Measurements from ENCODE around the gene SLC5A9. TPM values are rescaled to one million over a fixed set of nuclear protein-coding genes. Genes with fewer than 3 reads are reported as not detected.

The SLC5A9 gene
- total and polyA plus RNA-seq, 2 of the 4 experiments (the other 2 are of a cell fraction): not detected

DNA sequence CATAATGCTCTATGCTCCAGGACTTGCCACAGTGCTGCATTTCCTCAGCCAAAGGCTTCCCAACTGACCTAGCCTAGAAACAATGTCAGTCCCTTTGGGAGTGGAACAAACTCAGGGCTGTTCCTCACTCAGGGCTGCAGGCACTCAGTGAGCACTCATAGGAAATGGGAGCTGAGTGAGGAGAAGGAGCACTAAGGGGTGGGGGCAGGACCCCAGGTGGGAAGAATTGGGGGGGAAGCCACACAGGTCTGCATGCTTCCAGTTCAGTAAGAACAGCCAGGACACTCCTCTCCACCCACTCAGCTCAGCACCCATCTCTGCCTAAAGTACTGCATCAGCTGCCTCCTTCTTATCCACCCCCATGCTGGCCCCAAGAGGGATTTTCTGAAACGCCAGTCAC, 7.3 kb upstream of the SLC5A9 start:
- CTCF ChIA-PET: interaction anchor here (1.1 kb wide), 1 partner anchor 9 kb away, joined by 4 read pairs; no protein-coding TSS in a partner anchor
- H3K9ac ChIP-seq (ENCODE audit: low read depth, low read length): no peak overlapping the region
- no peaks in the 10 kb centered on the region for H3K27me3 ChIP-seq (ENCODE audit: control insufficient read depth, insufficient read depth, low read length)
- H4K91ac ChIP-seq (ENCODE audit: insufficient read depth, low read depth, low read length): no peak overlapping the region
- H3K18ac ChIP-seq (ENCODE audit: low read depth, low read length): no peak overlapping the region
- H2BK20ac ChIP-seq (ENCODE audit: low read depth, low read length): no peak overlapping the region
- in situ Hi-C loops (cut with MboI; ENCODE audit: low sequenced_read_pairs) (no loop called here), dilution Hi-C loops (cut with HindIII; ENCODE audit: low sequenced_read_pairs, unreplicated experiment) (no loop called here), intact Hi-C loops (cut with micrococcal nuclease) (loop anchor here (10.0 kb wide), 1 partner anchor 560 kb away; no protein-coding TSS in a partner anchor)
- no peak overlapping the region for H2BK15ac ChIP-seq (ENCODE audit: low read depth, low read length)
- H3K56ac ChIP-seq (ENCODE audit: extremely low read depth, insufficient read depth, low read length): no peak overlapping the region
- no peaks in the 10 kb centered on the region for H4K20me1 ChIP-seq (ENCODE audit: insufficient read depth, low read length)
- no peak overlapping the region for H4K5ac ChIP-seq (ENCODE audit: low read depth, low read length)
- no peak overlapping the region for H3K4me3 ChIP-seq (ENCODE audit: insufficient read depth, low read depth, low read length)
- no peak overlapping the region for H3K23ac ChIP-seq (ENCODE audit: low read depth, low read length)
- H3K9me1 ChIP-seq (ENCODE audit: insufficient read depth, low read length): no peaks in the 10 kb centered on the region
- H3K14ac ChIP-seq (replicated peaks; ENCODE audit: low read depth, low read length): no peak overlapping the region
- H2AFZ ChIP-seq (replicated peaks; ENCODE audit: low read length, poor library complexity): no peak overlapping the region
- no peak overlapping the region for H2AK5ac ChIP-seq (ENCODE audit: low read depth, low read length)
- H3K27ac ChIP-seq (ENCODE audit: insufficient read depth, low read length): no peak overlapping the region
- no peak overlapping the region for H3K4ac ChIP-seq (ENCODE audit: low read depth, low read length)
- no peak overlapping the region for H2AK9ac ChIP-seq (replicated peaks; ENCODE audit: low read depth, low read length, poor library complexity)
- H2BK120ac ChIP-seq (ENCODE audit: low read depth, low read length): no peak overlapping the region
- no peaks in the 10 kb centered on the region for H3K36me3 ChIP-seq (ENCODE audit: control insufficient read depth, insufficient read depth, low read length)
- H2BK5ac ChIP-seq (ENCODE audit: low read depth, low read length, poor library complexity, severe bottlenecking): no peak overlapping the region
- no peak for TF ChIP-seq RAD21 (IDR thresholded peaks at IDR 0.05; ENCODE audit: low read length)
- ATAC-seq (ENCODE audit: low read depth) (no peak), DNase-seq (no peak)
- H4K8ac ChIP-seq (ENCODE audit: low read depth in 2 of 2, low read length in 2 of 2): no peak overlapping the region
- no TSS peak for BruUV-seq (replicated peaks)
- H3K4me1 ChIP-seq (ENCODE audit: control insufficient read depth, insufficient read depth, low read length): no peaks in the 10 kb centered on the region
- H3K79me1 ChIP-seq (ENCODE audit: low read depth in 1 of 2, low read length in 2 of 2): no peaks in the 10 kb centered on the region
- H3K4me2 ChIP-seq (ENCODE audit: low read depth, low read length): no peak overlapping the region
- WGBS, 2 experiments (ENCODE audit: extremely low coverage in 2 of 2, insufficient read length in 1 of 2): no CpG with 5 or more reads among the region's 1 CpG
- H3K9me3 ChIP-seq (ENCODE audit: control insufficient read depth, insufficient read depth, low read length): no peaks in the 10 kb centered on the region
- POLR2A ChIA-PET (ENCODE audit: unreplicated experiment): no interaction called here
